ENCODE measurements around the gene C6orf118.

The C6orf118 gene

GRCh38 chr6:165301372-165302246 lies 7.8 kb downstream of the C6orf118 start:
- no peak overlapping the region for H3K4me2 ChIP-seq
- no peak overlapping the region for H2AFZ ChIP-seq (ENCODE audit: low read depth)
- no peaks in the 10 kb centered on the region for H3K36me3 ChIP-seq (ENCODE audit: insufficient read depth)
- H3K4me3 ChIP-seq (IDR thresholded peaks at IDR 0.05; ENCODE audit: insufficient read depth, low read depth, low read length) = no peak overlapping the region
- no peak overlapping the region for H3K9ac ChIP-seq
- H3K27ac ChIP-seq = no peak overlapping the region
- no peaks in the 10 kb centered on the region for H3K27me3 ChIP-seq (ENCODE audit: insufficient read depth, low read depth)
- no peak for TF ChIP-seq CTCF (conservative IDR thresholded peaks at IDR 0.05; ENCODE audit: low read depth, low read length)
- H3K4me1 ChIP-seq (ENCODE audit: low read depth, poor library complexity, severe bottlenecking) = no peaks in the 10 kb centered on the region
- H4K20me1 ChIP-seq (ENCODE audit: insufficient read depth) = no peaks in the 10 kb centered on the region
- H3K79me2 ChIP-seq (ENCODE audit: insufficient read depth, low read depth) = no peaks in the 10 kb centered on the region

GRCh38 chr6:165300422-165300936 lies 8.9 kb downstream of the C6orf118 start:
- no peak overlapping the region for H3K4me3 ChIP-seq (IDR thresholded peaks at IDR 0.05; ENCODE audit: insufficient read depth, low read depth, low read length)

GRCh38 chr6:165298875-165299274 lies 10.5 kb downstream of the C6orf118 start:
- Histone ChIP-seq H3K27ac (no peak overlapping the region), H3K4me1 (ENCODE audit: low read depth, poor library complexity, severe bottlenecking) (no peaks in the 10 kb centered on the region), H3K36me3 (ENCODE audit: insufficient read depth) (no peaks in the 10 kb centered on the region), H2AFZ (ENCODE audit: low read depth) (no peak overlapping the region), H4K20me1 (ENCODE audit: insufficient read depth) (no peaks in the 10 kb centered on the region), H3K79me2 (ENCODE audit: insufficient read depth, low read depth) (no peaks in the 10 kb centered on the region), H3K4me3 (IDR thresholded peaks at IDR 0.05; ENCODE audit: insufficient read depth, low read depth, low read length) (no peak overlapping the region), H3K27me3 (ENCODE audit: insufficient read depth, low read depth) (no peaks in the 10 kb centered on the region), H3K4me2 (no peak overlapping the region), H3K9ac (no peak overlapping the region)
- TF ChIP-seq CTCF (conservative IDR thresholded peaks at IDR 0.05; ENCODE audit: low read depth, low read length) = no peak

More at GRCh38 chr6:165300422-165300936, 8.9 kb downstream of the C6orf118 start:
- no peaks in the 10 kb centered on the region for H4K20me1 ChIP-seq (ENCODE audit: insufficient read depth)
- H3K36me3 ChIP-seq (ENCODE audit: insufficient read depth) = no peaks in the 10 kb centered on the region
- no peak overlapping the region for H2AFZ ChIP-seq (ENCODE audit: low read depth)
- no peak overlapping the region for H3K9ac ChIP-seq
- H3K79me2 ChIP-seq (ENCODE audit: insufficient read depth, low read depth) = no peaks in the 10 kb centered on the region
- no peaks in the 10 kb centered on the region for H3K4me1 ChIP-seq (ENCODE audit: low read depth, poor library complexity, severe bottlenecking)
- H3K4me2 ChIP-seq = no peak overlapping the region
- TF ChIP-seq CTCF (conservative IDR thresholded peaks at IDR 0.05; ENCODE audit: low read depth, low read length) = no peak
- no peak overlapping the region for H3K27ac ChIP-seq
- no peaks in the 10 kb centered on the region for H3K27me3 ChIP-seq (ENCODE audit: insufficient read depth, low read depth)

- H3K79me2 ChIP-seq (ENCODE audit: insufficient read depth, low read depth) = no peaks in the 10 kb centered on the region
- no peaks in the 10 kb centered on the region for H3K4me1 ChIP-seq (ENCODE audit: low read depth, poor library complexity, severe bottlenecking)
- H3K36me3 ChIP-seq (ENCODE audit: insufficient read depth) = no peaks in the 10 kb centered on the region
- no peak overlapping the region for H3K4me2 ChIP-seq
- no peak overlapping the region for H3K27ac ChIP-seq
- TF ChIP-seq CTCF (conservative IDR thresholded peaks at IDR 0.05; ENCODE audit: low read depth, low read length) = no peak
- H4K20me1 ChIP-seq (ENCODE audit: insufficient read depth) = no peaks in the 10 kb centered on the region
- H3K4me3 ChIP-seq (IDR thresholded peaks at IDR 0.05; ENCODE audit: insufficient read depth, low read depth, low read length) = no peak overlapping the region
- no peaks in the 10 kb centered on the region for H3K27me3 ChIP-seq (ENCODE audit: insufficient read depth, low read depth)
- no peak overlapping the region for H2AFZ ChIP-seq (ENCODE audit: low read depth)
- H3K9ac ChIP-seq = no peak overlapping the region
Observed at GRCh38 chr6:165298402-165298801, 11.0 kb downstream of the C6orf118 start.

Measured in KMS-11 (cell line).